Fibroblast of skin of left quadriceps (primary cell): Measurements from ENCODE around the gene FAM149B1.

ENCODE experiments used
- DNase-seq, 2 experiments: peaks; one replicate each; pipeline ENCODE4 v3.0.0-alpha.2; 2013; ENCODE audit warnings: low read depth in 2 of 2

Gene FAM149B1

DNA sequence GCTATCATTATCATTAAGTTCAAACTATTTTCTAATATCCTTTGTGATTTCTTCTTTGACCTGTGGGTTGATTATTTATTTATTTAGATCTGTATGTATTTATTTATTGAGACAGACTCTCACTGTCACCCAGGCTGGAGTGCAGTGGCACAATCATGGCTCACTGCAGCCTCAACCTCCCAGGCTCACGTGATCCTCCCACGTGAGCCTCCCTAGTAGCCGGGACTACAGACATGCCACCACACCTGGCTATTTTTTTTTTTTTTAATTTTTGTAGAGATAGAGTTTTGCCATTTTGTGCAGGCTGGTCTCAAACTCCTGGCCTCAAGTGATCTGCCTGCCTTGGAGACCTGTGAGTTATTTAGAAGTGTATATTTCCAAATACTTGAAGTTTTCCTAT lies 113.2 kb downstream of the FAM149B1 start:
- DNase-seq, result no peak

DNA sequence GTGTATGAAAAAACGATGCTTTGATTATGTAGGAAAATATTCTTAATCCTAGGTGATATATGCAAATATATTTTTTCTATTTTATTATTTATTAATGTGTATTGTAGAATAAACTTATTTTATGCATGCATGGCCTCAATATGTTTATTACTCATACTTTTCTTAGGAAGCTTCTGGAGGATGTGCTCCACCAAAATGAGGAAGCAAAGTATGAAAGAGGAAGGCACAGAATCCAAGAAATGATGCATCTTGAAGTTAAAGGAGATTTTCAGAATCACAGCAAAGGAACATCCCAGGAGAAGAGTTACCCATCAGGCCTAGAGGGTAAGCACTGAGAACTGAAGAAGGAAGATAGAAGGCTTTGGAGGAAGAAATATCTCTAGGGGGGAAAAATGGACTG lies 119.5 kb downstream of the FAM149B1 start:
- no peak for DNase-seq

- DNase-seq, result no peak
Measured at GRCh38 chr10:73289958-73290357, 122.0 kb downstream of the FAM149B1 start.

DNA sequence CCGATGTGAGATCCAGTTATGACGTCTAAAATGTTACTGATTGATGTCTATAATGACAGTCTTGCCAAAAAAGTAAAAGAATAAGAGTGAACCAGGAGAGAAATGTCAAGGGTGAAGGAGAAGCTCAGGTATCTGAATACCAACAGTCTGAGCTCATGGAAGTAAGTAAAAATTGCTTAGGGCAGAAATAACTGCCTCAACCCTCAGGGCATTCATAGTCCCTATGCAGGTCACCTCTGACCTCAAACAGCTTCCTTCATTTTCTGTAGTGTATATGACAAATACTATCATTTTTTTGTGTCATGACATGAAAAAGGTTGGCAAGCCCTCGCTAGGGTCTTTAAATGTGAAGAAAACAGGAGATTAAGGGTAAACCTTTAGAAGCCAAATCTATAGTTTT lies 125.5 kb downstream of the FAM149B1 start:
- no peak for DNase-seq
